HepG2 (cell line): ENCODE measurements around the gene NTN3. TPM values are rescaled to one million over a fixed set of nuclear protein-coding genes. Genes with fewer than 3 reads are reported as not detected.

Experiments used
- ATAC-seq: fragments of 200-7000 bp; cut with Tn5 transposase; 3 replicates; pipeline ENCODE4 v1.9.1; 2020; ENCODE audit warnings: mild to moderate bottlenecking, moderate library complexity
- BruUV-seq: library from RNA; stranded (reverse); fragments of 400-500 nt; replicated peaks from 2 replicates; lab custom pipeline; 2021; lab: Mats Ljungman, UMichigan
- CTCF ChIA-PET: fragments of 300-600 bp; formaldehyde crosslinking; extraction: SDS; loops from one replicate; lab custom pipeline; 2021; ENCODE audit warnings: low total read pairs, inconsistent platforms, low intra/inter-chr PET ratio; lab: Yijun Ruan, JAX
- POLR2A ChIA-PET: fragments of 350-600 bp; sonication (Branson Sonifier 250); formaldehyde crosslinking; loops from one replicate; lab custom pipeline; 2020; ENCODE audit warnings: antibody characterized with exemption, inconsistent platforms; lab: Yijun Ruan, JAX
- DNase-seq: peaks from one replicate; pipeline ENCODE4 v3.0.0-alpha.2; 2015; ENCODE audit warnings: low spot score
- FAIRE-seq: peaks from 3 replicates; lab custom pipeline; 2011; peaks lifted over from hg19 to GRCh38; lab: Jason Lieb, UNC
- H2AFZ ChIP-seq: one replicate; pipeline ENCODE4 v1.6.1; 2011; ENCODE audit warnings: low read length, inconsistent platforms
- H3K27ac ChIP-seq: fragments of 300-600 bp; 3 replicates; pipeline ENCODE4 v1.8.0; 2011; ENCODE audit warnings: mixed run types, mild to moderate bottlenecking, mixed read lengths, low read length, inconsistent platforms; ENCODE audit not compliant: insufficient read depth; ENCODE audit errors: extremely low read length
- H3K27me3 ChIP-seq, 2 experiments: fragments of 200-600 bp in 1 of 2; 2 replicates in 1 of 2; 3 replicates in 1 of 2; pipeline versions ENCODE4 v1.6.0 to v1.8.0; 2011; ENCODE audit warnings: low read length in 2 of 2, mild to moderate bottlenecking in 2 of 2, moderate library complexity in 2 of 2, inconsistent platforms in 1 of 2; ENCODE audit not compliant: insufficient read depth in 2 of 2, control insufficient read depth in 1 of 2
- H3K36me3 ChIP-seq, 2 experiments: fragments of 200-600 bp in 1 of 2; replicated peaks in 1 of 2; 2 replicates in 1 of 2; 3 replicates in 1 of 2; pipeline versions ENCODE4 v1.5.1 to v1.8.0; 2011; ENCODE audit warnings: low read length in 2 of 2, inconsistent platforms in 1 of 2; ENCODE audit not compliant: insufficient read depth in 2 of 2, control insufficient read depth in 1 of 2
- H3K4me1 ChIP-seq: 2 replicates; pipeline ENCODE4 v1.5.1; 2012; ENCODE audit warnings: low read length, inconsistent platforms; ENCODE audit not compliant: insufficient read depth
- H3K4me2 ChIP-seq: 2 replicates; pipeline ENCODE4 v1.6.0; 2011; ENCODE audit warnings: low read depth, low read length, inconsistent platforms
- H3K4me3 ChIP-seq, 3 experiments: fragments of 200-600 bp in 1 of 3; sonication (generic), shearing (Covaris generic) in 1 of 3; replicated peaks in 1 of 3; 2 replicates each; pipeline ENCODE4 v1.5.1; 2011 to 2016; ENCODE audit warnings: low read length in 3 of 3, inconsistent platforms in 2 of 3, low read depth in 2 of 3, mild to moderate bottlenecking in 2 of 3, control low read depth in 1 of 3, mixed read lengths in 1 of 3; ENCODE audit not compliant: insufficient read depth in 1 of 3
- H3K79me2 ChIP-seq: one replicate; pipeline ENCODE4 v1.6.1; 2011; ENCODE audit warnings: low read length, inconsistent platforms; ENCODE audit not compliant: insufficient read depth
- H3K9ac ChIP-seq: 2 replicates; pipeline ENCODE4 v1.6.0; 2011; ENCODE audit warnings: mild to moderate bottlenecking, low read depth, low read length, inconsistent platforms; ENCODE audit not compliant: insufficient read depth
- H3K9me3 ChIP-seq: 2 replicates; pipeline ENCODE4 v1.5.1; 2012; ENCODE audit warnings: mild to moderate bottlenecking, low read length
- H4K20me1 ChIP-seq: 2 replicates; pipeline ENCODE4 v1.6.0; 2011; ENCODE audit warnings: inconsistent platforms, mild to moderate bottlenecking, low read length, moderate library complexity; ENCODE audit not compliant: insufficient read depth
- GABPA ChIP-seq, 2 experiments: IDR thresholded peaks; 2 replicates each; pipeline ENCODE4 v1.6.1; 2011 to 2016; ENCODE audit warnings: low read depth in 2 of 2, low read length in 1 of 2, missing biosample characterization in 1 of 2, missing genetic modification characterization in 1 of 2
- GABPB1 ChIP-seq: IDR thresholded peaks from 2 replicates; pipeline ENCODE4 v1.6.1; 2016; ENCODE audit warnings: mild to moderate bottlenecking, missing genetic modification reagents, moderate library complexity, missing compliant biosample characterization
- HNF4A ChIP-seq: sonication (generic); formaldehyde crosslinking; IDR thresholded peaks from 2 replicates; pipeline ENCODE4 v1.4.0; 2020; ENCODE audit warnings: missing genetic modification reagents
- KDM5A ChIP-seq: fragments of 200-600 bp; sonication (generic); IDR thresholded peaks from 2 replicates; pipeline ENCODE4 v1.7.0; 2018; ENCODE audit warnings: antibody characterized with exemption, mild to moderate bottlenecking, low read length, borderline replicate concordance
- NFKBIZ ChIP-seq: IDR thresholded peaks from 2 replicates; pipeline ENCODE4 v1.6.1; 2018; ENCODE audit warnings: missing genetic modification reagents, missing compliant biosample characterization
- WGBS: methylation state at CpG from one replicate; pipeline ENCODE4 v1.1.6; 2017; ENCODE audit warnings: low lambda C conversion rate; 5-methylcytosine and 5-hydroxymethylcytosine counted together
- in situ Hi-C: cut with HindIII; loops from 2 replicates; pipeline ENCODE4 v1.10.0; 2017; ENCODE audit warnings: low pct_unique_long_range_greater_than_20kb; ENCODE audit not compliant: extremely low pct_ligation_motif_present
- intact Hi-C: fragments of 100-400 bp; cut with micrococcal nuclease; formaldehyde crosslinking; loops from one replicate; pipeline ENCODE4 v1.10.0; 2022; ENCODE audit not compliant: unreplicated experiment
- polyA plus RNA-seq, 8 experiments: library from polyadenylated mRNA; depleted of rRNA in 3 of 8; stranded (reverse) in 7 of 8; unstranded in 1 of 8; fragments of >200 nt; fragmentation: Illumina TruSeq in 4 of 8; extraction: Trizol in 4 of 8; gene quantifications; 2 replicates each; pipeline versions ENCODE4 v1.2.1 to v1.2.3, GENCODE V29; 2011 to 2016; ENCODE audit warnings: low read depth in 4 of 8, missing spikeins in 1 of 8, mixed read lengths in 1 of 8; ENCODE audit not compliant: insufficient read depth in 1 of 8
- total RNA-seq, 5 experiments: library from RNA; depleted of rRNA; stranded (reverse); fragments of >200 nt; fragmentation: Illumina TruSeq; extraction: Trizol; gene quantifications; 2 replicates each; pipeline ENCODE4 v1.2.3, GENCODE V29; 2016; ENCODE audit warnings: low read depth in 1 of 5
- TF ChIP-seq, protein P1 (sequence below): sonication (generic); formaldehyde crosslinking; IDR thresholded peaks from 2 replicates; pipeline ENCODE4 v1.4.0; 2020; ENCODE audit warnings: low read depth, missing genetic modification reagents
- TF ChIP-seq, protein P2 (sequence below), 2 experiments: sonication (generic) in 1 of 2; formaldehyde crosslinking in 1 of 2; IDR thresholded peaks; 2 replicates each; pipeline versions ENCODE4 v1.6.1 to v1.9.0; 2014 to 2022; ENCODE audit warnings: antibody characterized with exemption in 1 of 2, borderline replicate concordance in 1 of 2, inconsistent platforms in 1 of 2, low read depth in 1 of 2, missing genetic modification reagents in 1 of 2
- TF ChIP-seq, protein P3 (sequence below): fragments of 450-650 bp; IDR thresholded peaks from 2 replicates; pipeline ENCODE4 v1.6.1; 2017; ENCODE audit warnings: mild to moderate bottlenecking

Gene NTN3
- total and polyA plus RNA-seq, 2 of the 13 experiments (the other 11 are each of a cell fraction or from before 2014, with no cell fraction given) = 0.09 to 0.20 TPM

- H4K20me1 ChIP-seq = peaks cover 51% of the 10 kb centered on the region
- peaks cover 1 to 12% of the 10 kb centered on the region in 2 experiments; a peak in 4 of 5 replicates for H3K36me3 ChIP-seq
- peaks cover 49% of the 10 kb centered on the region for H3K79me2 ChIP-seq
- BruUV-seq = no TSS peak
- H3K4me1 ChIP-seq = peaks cover 65% of the 10 kb centered on the region
- H2AFZ ChIP-seq = no peak overlapping the region
- CTCF ChIA-PET = interaction anchor here (1.3 kb wide), 1 partner anchor 10 kb away, joined by 3 read pairs; no protein-coding TSS in a partner anchor
- H3K4me3 ChIP-seq = peak overlapping the region; percentile 89 to 97 (median 94)
- no peak for ATAC-seq
- intact Hi-C loops (no loop called here), in situ Hi-C loops (no loop called here)
- 4% methylated on average over 9 of the region's 63 CpGs for WGBS
- FAIRE-seq = no peak
- no peaks in the 10 kb centered on the region; a peak in 1 of 5 replicates for H3K27me3 ChIP-seq
- no peaks in the 10 kb centered on the region for H3K9me3 ChIP-seq
- peak overlapping the region; percentile 93 for H3K9ac ChIP-seq
- POLR2A ChIA-PET = interaction anchor here (1.3 to 4.2 kb wide), 5 partner anchors 10 to 37 kb away, joined by 3 to 42 read pairs (median 5); partner anchors contain the start of gene PDPK1
- peak overlapping the region; percentile 91 for H3K27ac ChIP-seq
- DNase-seq = no peak
- peak overlapping the region; percentile 84 for H3K4me2 ChIP-seq
- TF ChIP-seq, protein P1, sequence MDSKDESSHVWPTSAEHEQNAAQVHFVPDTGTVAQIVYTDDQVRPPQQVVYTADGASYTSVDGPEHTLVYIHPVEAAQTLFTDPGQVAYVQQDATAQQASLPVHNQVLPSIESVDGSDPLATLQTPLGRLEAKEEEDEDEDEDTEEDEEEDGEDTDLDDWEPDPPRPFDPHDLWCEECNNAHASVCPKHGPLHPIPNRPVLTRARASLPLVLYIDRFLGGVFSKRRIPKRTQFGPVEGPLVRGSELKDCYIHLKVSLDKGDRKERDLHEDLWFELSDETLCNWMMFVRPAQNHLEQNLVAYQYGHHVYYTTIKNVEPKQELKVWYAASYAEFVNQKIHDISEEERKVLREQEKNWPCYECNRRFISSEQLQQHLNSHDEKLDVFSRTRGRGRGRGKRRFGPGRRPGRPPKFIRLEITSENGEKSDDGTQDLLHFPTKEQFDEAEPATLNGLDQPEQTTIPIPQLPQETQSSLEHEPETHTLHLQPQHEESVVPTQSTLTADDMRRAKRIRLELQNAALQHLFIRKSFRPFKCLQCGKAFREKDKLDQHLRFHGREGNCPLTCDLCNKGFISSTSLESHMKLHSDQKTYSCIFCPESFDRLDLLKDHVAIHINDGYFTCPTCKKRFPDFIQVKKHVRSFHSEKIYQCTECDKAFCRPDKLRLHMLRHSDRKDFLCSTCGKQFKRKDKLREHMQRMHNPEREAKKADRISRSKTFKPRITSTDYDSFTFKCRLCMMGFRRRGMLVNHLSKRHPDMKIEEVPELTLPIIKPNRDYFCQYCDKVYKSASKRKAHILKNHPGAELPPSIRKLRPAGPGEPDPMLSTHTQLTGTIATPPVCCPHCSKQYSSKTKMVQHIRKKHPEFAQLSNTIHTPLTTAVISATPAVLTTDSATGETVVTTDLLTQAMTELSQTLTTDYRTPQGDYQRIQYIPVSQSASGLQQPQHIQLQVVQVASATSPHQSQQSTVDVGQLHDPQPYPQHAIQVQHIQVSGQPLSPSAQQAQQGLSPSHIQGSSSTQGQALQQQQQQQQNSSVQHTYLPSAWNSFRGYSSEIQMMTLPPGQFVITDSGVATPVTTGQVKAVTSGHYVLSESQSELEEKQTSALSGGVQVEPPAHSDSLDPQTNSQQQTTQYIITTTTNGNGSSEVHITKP (CRISPR knock-in tag) = peak; percentile 61; the same call in 1 of the 2 replicates
- TF ChIP-seq KDM5A (0 out of 2 replicates have a peak, but pooled peaks have one; percentile 0), HNF4A (CRISPR knock-in tag) (0 out of 2 replicates have a peak, but pooled peaks have one; percentile 6), GABPB1 (CRISPR knock-in tag) (peak; percentile 85), GABPA (IDR thresholded peaks at IDR 0.05; ENCODE audit: low read depth, low read length) (peak; percentile 35; the same call in 1 of the 2 replicates), GABPA (CRISPR knock-in tag; IDR thresholded peaks at IDR 0.05; ENCODE audit: low read depth) (peak; percentile 69), NFKBIZ (no peak)
- TF ChIP-seq, protein P2, sequence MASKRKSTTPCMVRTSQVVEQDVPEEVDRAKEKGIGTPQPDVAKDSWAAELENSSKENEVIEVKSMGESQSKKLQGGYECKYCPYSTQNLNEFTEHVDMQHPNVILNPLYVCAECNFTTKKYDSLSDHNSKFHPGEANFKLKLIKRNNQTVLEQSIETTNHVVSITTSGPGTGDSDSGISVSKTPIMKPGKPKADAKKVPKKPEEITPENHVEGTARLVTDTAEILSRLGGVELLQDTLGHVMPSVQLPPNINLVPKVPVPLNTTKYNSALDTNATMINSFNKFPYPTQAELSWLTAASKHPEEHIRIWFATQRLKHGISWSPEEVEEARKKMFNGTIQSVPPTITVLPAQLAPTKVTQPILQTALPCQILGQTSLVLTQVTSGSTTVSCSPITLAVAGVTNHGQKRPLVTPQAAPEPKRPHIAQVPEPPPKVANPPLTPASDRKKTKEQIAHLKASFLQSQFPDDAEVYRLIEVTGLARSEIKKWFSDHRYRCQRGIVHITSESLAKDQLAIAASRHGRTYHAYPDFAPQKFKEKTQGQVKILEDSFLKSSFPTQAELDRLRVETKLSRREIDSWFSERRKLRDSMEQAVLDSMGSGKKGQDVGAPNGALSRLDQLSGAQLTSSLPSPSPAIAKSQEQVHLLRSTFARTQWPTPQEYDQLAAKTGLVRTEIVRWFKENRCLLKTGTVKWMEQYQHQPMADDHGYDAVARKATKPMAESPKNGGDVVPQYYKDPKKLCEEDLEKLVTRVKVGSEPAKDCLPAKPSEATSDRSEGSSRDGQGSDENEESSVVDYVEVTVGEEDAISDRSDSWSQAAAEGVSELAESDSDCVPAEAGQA (IDR thresholded peaks at IDR 0.05; ENCODE audit: low read depth) = peak; percentile 48; the same call in 1 of the 2 replicates
- TF ChIP-seq, protein P2 (CRISPR knock-in tag; IDR thresholded peaks at IDR 0.05; ENCODE audit: borderline replicate concordance) = no peak
- TF ChIP-seq, protein P3, sequence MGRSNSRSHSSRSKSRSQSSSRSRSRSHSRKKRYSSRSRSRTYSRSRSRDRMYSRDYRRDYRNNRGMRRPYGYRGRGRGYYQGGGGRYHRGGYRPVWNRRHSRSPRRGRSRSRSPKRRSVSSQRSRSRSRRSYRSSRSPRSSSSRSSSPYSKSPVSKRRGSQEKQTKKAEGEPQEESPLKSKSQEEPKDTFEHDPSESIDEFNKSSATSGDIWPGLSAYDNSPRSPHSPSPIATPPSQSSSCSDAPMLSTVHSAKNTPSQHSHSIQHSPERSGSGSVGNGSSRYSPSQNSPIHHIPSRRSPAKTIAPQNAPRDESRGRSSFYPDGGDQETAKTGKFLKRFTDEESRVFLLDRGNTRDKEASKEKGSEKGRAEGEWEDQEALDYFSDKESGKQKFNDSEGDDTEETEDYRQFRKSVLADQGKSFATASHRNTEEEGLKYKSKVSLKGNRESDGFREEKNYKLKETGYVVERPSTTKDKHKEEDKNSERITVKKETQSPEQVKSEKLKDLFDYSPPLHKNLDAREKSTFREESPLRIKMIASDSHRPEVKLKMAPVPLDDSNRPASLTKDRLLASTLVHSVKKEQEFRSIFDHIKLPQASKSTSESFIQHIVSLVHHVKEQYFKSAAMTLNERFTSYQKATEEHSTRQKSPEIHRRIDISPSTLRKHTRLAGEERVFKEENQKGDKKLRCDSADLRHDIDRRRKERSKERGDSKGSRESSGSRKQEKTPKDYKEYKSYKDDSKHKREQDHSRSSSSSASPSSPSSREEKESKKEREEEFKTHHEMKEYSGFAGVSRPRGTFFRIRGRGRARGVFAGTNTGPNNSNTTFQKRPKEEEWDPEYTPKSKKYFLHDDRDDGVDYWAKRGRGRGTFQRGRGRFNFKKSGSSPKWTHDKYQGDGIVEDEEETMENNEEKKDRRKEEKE = no peak
Observed at GRCh38 chr16:2514333-2515179, 43.5 kb downstream of the NTN3 start.
